LNCAP (cell line): ENCODE data around the gene BDH1.

Source experiments
- TF ChIP-seq, protein P1 (sequence below): fragments of 450-650 bp; IDR thresholded peaks from 2 replicates; pipeline ENCODE4 v1.5.1; 2017; ENCODE audit warnings: mild to moderate bottlenecking

BDH1 gene

DNA sequence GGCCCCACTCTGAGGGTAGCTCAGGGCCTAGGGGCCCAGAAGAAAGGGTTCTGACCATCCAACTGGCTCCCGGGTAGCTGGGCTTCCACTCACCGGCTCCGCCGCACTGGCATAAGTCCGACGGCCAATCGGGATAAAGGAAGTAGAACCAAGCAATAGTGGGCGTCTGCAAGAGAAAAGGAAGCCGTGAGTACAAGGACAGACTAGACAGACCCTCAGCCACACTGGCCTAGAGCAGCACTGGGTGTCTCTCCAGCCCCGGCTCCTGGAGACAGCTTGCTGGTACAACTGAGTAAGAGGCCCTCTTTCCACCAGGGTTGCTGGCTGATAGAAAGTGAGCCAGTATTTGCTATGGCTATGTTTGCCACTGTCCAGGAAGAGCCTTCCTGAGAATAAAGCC lies 22.4 kb downstream of the BDH1 start:
- TF ChIP-seq, protein P1, sequence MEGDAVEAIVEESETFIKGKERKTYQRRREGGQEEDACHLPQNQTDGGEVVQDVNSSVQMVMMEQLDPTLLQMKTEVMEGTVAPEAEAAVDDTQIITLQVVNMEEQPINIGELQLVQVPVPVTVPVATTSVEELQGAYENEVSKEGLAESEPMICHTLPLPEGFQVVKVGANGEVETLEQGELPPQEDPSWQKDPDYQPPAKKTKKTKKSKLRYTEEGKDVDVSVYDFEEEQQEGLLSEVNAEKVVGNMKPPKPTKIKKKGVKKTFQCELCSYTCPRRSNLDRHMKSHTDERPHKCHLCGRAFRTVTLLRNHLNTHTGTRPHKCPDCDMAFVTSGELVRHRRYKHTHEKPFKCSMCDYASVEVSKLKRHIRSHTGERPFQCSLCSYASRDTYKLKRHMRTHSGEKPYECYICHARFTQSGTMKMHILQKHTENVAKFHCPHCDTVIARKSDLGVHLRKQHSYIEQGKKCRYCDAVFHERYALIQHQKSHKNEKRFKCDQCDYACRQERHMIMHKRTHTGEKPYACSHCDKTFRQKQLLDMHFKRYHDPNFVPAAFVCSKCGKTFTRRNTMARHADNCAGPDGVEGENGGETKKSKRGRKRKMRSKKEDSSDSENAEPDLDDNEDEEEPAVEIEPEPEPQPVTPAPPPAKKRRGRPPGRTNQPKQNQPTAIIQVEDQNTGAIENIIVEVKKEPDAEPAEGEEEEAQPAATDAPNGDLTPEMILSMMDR: no peak

DNA sequence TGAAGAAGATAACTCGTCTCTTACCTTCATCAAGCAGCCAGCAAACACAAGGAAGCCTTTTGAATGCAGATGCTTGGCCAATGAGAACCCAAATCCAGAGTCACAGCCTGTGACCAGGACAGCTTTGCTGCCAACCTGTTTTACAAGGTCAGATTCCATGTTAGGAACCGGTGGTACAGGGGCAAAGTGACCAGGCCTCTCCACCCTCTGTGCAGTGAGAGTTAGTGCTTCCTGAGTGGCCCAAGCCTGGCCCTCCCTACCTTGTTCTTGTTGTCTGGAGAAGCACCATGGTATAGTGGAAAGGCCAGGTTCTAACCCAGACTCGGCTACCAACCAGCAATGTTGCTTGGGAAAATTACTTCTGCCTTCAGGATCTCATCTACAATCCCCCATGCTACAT lies 23.4 kb downstream of the BDH1 start:
- TF ChIP-seq, protein P1: no peak

DNA sequence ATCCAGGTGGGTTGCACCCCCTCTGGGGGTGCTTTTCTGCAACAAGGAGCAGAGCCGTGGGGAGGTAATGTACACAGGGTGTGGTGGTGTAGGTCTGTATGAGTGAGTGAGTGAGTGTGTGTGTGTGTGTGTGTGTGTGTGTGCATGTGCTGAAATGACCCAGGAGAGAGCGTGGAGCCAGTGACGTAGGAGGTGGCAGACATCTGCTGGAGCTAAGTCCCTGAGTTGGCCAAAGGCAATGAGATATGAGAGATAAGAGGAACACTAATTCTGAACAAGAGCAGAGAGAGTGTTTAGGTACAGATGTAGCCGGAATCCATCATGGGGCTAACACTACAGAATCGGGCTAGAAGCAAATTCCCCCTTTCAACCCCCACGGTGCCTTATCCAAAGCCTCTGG lies 27.6 kb downstream of the BDH1 start:
- TF ChIP-seq, protein P1: no peak

DNA sequence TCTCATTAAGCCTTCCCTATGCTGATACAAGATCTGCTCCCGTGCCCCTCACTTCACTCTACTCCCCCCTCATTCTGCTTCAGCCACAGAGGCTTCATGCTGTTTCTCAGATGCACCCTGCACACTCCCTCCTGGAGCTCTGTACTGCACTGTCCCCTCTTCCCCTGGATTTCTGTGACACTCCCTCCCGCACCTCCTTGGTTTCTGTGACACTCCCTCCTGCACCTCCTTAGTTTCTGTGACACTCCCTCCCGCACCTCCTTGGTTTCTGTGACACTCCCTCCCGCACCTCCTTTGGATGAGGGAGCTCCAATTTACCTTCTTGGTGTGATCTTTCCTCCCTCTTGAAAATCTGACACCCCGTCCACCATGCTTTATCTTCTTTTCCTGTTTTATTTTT lies 28.2 kb downstream of the BDH1 start:
- TF ChIP-seq, protein P1: no peak

DNA sequence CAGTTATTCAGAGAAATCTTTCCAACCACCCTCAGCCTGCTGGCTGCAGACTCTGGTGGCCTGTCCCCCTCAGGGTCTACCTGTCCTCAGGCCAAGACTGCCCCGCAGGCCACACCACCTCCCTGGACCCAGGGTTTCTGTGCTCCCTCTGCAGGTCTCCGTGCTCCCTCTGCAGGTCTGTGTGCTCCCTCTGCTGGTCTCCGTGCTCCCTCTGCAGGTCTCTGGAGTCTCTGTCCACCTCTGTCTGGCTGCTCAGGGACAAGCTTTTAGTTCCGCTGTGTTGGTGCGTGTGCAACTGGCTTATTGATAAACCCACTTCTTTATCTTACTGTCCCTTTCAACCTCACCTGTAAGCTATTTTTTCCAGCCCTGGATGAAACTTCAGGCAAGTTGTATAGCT lies 30.1 kb downstream of the BDH1 start:
- TF ChIP-seq, protein P1: peak; percentile 29

DNA sequence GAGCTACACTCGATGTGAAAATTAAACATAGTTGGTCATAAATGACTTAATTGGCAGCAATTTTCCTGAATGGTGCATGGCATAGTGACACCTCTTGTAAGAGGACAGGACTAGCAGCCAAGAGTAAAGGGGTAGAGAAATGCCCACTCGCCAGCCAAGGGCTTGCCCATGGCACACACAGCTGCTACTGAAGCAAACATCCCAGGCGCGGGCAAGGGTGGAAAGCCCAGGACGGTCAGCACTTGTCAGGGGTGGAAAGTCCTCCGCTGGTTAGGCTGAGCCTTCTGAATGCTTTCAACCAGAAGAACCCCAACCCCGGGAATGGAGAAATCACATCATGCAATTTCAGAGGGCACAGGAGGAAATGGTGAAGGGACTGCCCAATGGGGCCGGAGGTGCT lies 31.6 kb downstream of the BDH1 start:
- TF ChIP-seq, protein P1: no peak

DNA sequence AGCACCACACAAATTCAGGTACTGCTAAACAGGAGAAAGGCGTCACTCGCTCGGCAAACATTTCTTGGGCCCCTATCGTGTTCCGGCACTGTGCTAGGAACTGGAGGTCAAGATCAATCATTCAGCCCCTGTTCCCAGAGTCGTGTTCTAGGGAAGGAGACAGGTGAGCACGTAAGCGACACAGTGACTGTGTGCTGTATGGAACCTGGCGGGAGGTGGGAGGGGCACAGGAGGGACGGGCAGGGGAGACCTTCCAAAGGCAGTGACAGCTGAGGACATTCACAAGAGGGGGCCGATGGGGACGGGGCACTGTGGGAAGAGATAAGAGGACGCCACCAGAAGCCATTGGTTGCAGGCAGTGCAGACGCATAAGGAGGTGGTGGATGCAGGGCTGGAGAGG lies 32.2 kb downstream of the BDH1 start:
- TF ChIP-seq, protein P1: no peak

DNA sequence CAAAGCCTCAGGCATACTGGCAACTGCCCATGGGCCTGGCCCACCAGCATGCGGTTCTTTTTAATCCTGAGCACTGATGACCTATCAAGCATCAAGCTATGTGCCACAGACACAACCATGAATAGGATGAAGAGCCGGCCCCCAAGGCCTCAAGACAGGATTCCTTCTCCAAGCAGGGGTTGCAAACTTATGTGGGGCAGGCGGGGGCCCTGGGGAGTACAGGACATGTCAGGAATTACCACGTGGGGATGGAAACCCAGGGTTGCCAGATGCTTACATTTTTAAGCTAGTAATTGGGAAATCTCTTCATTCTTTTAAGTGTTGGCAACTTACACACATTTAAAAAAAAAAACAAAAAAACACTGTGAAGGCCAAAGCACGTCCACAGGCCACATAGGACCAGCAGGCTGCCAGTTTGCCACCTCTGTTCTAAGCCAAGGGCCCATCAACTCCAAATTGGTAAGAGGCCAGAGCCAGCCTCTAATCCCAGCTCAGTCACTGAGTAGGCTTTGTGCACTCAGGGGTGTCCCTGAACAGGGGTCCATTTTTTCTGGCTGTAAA lies 32.8 kb downstream of the BDH1 start:
- TF ChIP-seq, protein P1: no peak
